ENCODE data around the gene TMEM201.

- no peak for TF ChIP-seq CTCF (IDR thresholded peaks at IDR 0.05)
- no peak for TF ChIP-seq POLR2A (IDR thresholded peaks at IDR 0.05)
Measured at GRCh38 chr1:9603766-9604753, 15.3 kb downstream of the TMEM201 start.
